ENCODE measurements around the gene CYP4X1. TPM values are rescaled to one million over a fixed set of nuclear protein-coding genes. Genes with fewer than 3 reads are reported as not detected.
"Not testable (repeated sequence)": the region's sequence is repeated elsewhere in the genome, so short reads cannot be mapped to it uniquely, and the experiment has no call there.

Gene CYP4X1
- total and polyA plus RNA-seq, 2 experiments from 2014 or later: 1.8 to 3.6 TPM

GRCh38 chr1:47089356-47089755, 65.9 kb downstream of the CYP4X1 start:
- H4K20me1 ChIP-seq (replicated peaks; ENCODE audit: insufficient read depth); ATAC-seq; H3K9me2 ChIP-seq (ENCODE audit: insufficient read depth); H3K27ac Mint-ChIP-seq; H3K27me3 Mint-ChIP-seq (ENCODE audit: insufficient read depth, low read depth, poor library complexity); H3K27me3 ChIP-seq (ENCODE audit: insufficient read depth); H3K4me3 Mint-ChIP-seq; H3F3A ChIP-seq (replicated peaks; ENCODE audit: low read depth); H3K4me2 ChIP-seq; H3K79me2 ChIP-seq (replicated peaks; ENCODE audit: insufficient read depth); H3K9me3 Mint-ChIP-seq; H3K36me3 ChIP-seq (ENCODE audit: insufficient read depth); H3K27ac ChIP-seq (ENCODE audit: low read depth); H3K4me3 ChIP-seq; H3K4me1 ChIP-seq (ENCODE audit: insufficient read depth); H2AFZ ChIP-seq; H3K4me1 Mint-ChIP-seq; H3K36me3 Mint-ChIP-seq (ENCODE audit: low read depth): not testable (repeated sequence)
- TF ChIP-seq CTCF (conservative IDR thresholded peaks at IDR 0.05; ENCODE audit: low read depth in 2 of 2): peak; percentile 60 to 65
- peak; percentile 57 for DNase-seq (ENCODE audit: low spot score)

DNA sequence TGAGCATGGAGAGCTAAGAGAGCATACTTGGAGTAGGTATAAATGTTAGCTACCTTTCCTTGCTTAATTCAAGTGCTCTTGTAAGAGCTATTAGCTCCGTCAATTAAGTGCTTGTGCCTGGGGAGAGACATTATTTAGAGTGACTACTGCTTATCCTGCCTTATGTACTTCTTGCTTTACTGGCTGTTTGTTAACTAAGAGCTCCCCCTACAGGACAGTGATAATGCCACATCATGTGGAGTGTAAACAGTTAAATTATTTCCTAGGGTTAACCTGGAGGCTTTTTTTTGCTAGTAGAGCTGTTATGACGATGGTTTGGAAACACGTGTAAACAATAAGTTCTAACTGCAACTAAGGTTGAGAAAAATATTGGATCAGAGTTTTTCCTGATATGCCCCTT, 68.0 kb downstream of the CYP4X1 start:
- H3K36me3 Mint-ChIP-seq (ENCODE audit: low read depth): not testable (repeated sequence)

More for the DNA sequence above, 68.0 kb downstream of the CYP4X1 start:
- peak overlapping the region; percentile 78; the same call in 1 of the 2 replicates for H3K27ac Mint-ChIP-seq
- not testable (repeated sequence) for H3K4me1 Mint-ChIP-seq; H3F3A ChIP-seq (replicated peaks; ENCODE audit: low read depth); H3K4me3 Mint-ChIP-seq; H3K36me3 ChIP-seq (ENCODE audit: insufficient read depth); H3K27me3 ChIP-seq (ENCODE audit: insufficient read depth); H4K20me1 ChIP-seq (replicated peaks; ENCODE audit: insufficient read depth); H3K9me3 Mint-ChIP-seq; H3K27ac ChIP-seq (ENCODE audit: low read depth); H3K4me1 ChIP-seq (ENCODE audit: insufficient read depth); H3K9me2 ChIP-seq (ENCODE audit: insufficient read depth); H3K27me3 Mint-ChIP-seq (ENCODE audit: insufficient read depth, low read depth, poor library complexity); H3K79me2 ChIP-seq (replicated peaks; ENCODE audit: insufficient read depth)
- 0 out of 2 replicates have a peak overlapping the region, but pooled peaks have one; percentile 8 for H3K4me3 ChIP-seq
- DNase-seq (ENCODE audit: low spot score) (peak; percentile 10), ATAC-seq (peak; percentile 72)
- H2AFZ ChIP-seq: peak overlapping the region; percentile 76; the same call in 1 of the 2 replicates
- peak overlapping the region; percentile 21; the same call in 1 of the 2 replicates for H3K4me2 ChIP-seq
- TF ChIP-seq CTCF (conservative IDR thresholded peaks at IDR 0.05; ENCODE audit: low read depth in 2 of 2): peak; percentile 43 to 47

Small RNA genes lying within 50 kb of the gene (small RNA-seq; reads per million reads assigned to genes)
- not detected for gene CYP4A27P (ENCODE audit: low replicate concordance)
- gene CYP4A43P (ENCODE audit: low replicate concordance): not detected
- gene CYP4A44P (ENCODE audit: low replicate concordance): not detected

Other genes starting within 250 kb of the CYP4X1 start
- gene CYP4B1, start 224.6 kb upstream of the CYP4X1 start, total RNA-seq (2014; rRNA removed; shearing (Covaris generic)): 0.16 TPM in 1 of 2 replicates, not detected in the other
- not detected in 2 replicates for gene CYP4B1, start 224.6 kb upstream of the CYP4X1 start, polyA plus RNA-seq (2016; fragmentation: Nextera tagmentation; extraction: Ambion mirVana)
- gene CYP4A11, start 82.2 kb upstream of the CYP4X1 start, total RNA-seq (2014; rRNA removed; shearing (Covaris generic)): not detected in 2 replicates
- gene CYP4A11, start 82.2 kb upstream of the CYP4X1 start, polyA plus RNA-seq (2016; fragmentation: Nextera tagmentation; extraction: Ambion mirVana): not detected in 2 replicates
- gene CYP4Z1, start 43.6 kb downstream of the CYP4X1 start, total RNA-seq (2014; rRNA removed; shearing (Covaris generic)): not detected in 2 replicates
- gene CYP4Z1, start 43.6 kb downstream of the CYP4X1 start, polyA plus RNA-seq (2016; fragmentation: Nextera tagmentation; extraction: Ambion mirVana): not detected in 2 replicates
- gene CYP4A22, start 113.8 kb downstream of the CYP4X1 start, total RNA-seq (2014; rRNA removed; shearing (Covaris generic)): not detected in 2 replicates
- not detected in 2 replicates for gene CYP4A22, start 113.8 kb downstream of the CYP4X1 start, polyA plus RNA-seq (2016; fragmentation: Nextera tagmentation; extraction: Ambion mirVana)
- gene PDZK1IP1, start 166.4 kb downstream of the CYP4X1 start, total RNA-seq (2014; rRNA removed; shearing (Covaris generic)): not detected in 2 replicates
- gene PDZK1IP1, start 166.4 kb downstream of the CYP4X1 start, polyA plus RNA-seq (2016; fragmentation: Nextera tagmentation; extraction: Ambion mirVana): not detected in 2 replicates
- not detected in 2 replicates for gene TAL1, start 208.6 kb downstream of the CYP4X1 start, total RNA-seq (2014; rRNA removed; shearing (Covaris generic))
- gene TAL1, start 208.6 kb downstream of the CYP4X1 start, polyA plus RNA-seq (2016; fragmentation: Nextera tagmentation; extraction: Ambion mirVana): not detected in 2 replicates